ENCODE data around the gene STYX.

The STYX gene

DNA sequence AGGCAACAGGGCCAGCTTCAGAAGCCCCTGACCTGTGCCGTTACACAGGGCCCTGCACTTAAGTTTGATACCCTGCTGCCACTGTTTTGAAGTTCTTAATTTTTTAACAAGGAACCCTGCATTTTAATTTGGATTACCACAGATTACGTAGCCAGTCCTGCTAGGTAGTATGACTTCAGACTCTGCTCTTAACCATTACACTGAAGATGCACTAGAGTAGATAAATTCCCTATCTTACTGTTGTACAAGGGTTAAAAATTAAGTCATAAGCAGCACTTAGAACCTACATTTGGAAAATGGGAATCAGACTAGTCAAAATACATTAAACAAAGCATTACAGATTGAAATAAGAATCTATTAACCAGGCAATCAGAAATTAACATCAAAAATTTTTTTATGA is 59.2 kb downstream of the STYX start:
- no peak overlapping the region for H3K27ac Mint-ChIP-seq
- peaks cover 38% of the 10 kb centered on the region for H3K4me1 Mint-ChIP-seq
- peaks cover 9% of the 10 kb centered on the region for H3K36me3 Mint-ChIP-seq (ENCODE audit: low read depth)

DNA sequence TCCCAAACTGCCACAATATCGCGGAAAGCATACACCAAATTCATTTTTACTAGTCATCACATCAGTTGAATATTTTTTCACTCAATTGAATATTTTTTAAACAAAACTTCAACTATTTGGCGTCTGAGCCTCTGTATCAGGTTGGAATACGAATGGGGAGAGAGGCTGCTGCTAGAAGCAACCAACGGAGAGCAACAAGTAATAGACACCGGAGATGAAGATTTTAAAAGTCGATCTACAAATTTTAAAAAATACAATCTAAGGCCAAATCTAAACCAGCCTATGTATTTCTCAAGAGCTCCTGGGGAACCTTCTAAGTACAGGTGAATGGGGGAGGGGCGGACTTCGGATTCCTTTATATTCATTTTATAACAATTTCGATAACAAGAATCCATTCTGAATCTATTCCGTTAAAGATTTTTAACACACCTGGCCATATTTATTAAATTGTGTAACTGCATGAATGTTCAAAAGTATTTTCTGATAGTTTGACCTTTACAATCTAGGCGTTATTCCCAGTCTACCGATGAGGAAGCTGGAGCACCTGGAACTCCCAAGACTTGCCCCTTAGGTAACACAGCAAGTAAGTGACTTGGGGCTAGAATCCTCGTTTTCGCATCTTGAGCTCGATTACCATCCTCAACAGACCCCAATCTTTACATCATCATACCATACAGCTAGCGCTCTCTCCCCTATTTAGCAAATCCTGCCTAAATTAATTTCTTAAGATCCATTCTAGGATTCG is 60.2 kb downstream of the STYX start:
- no peak for DNase-seq
- peaks cover 2% of the 10 kb centered on the region for H3K9me3 Mint-ChIP-seq
- peak overlapping the region; percentile 79 for H3K27ac Mint-ChIP-seq
- peak overlapping the region; percentile 91 for H3K4me3 Mint-ChIP-seq
- TF ChIP-seq, protein P1, sequence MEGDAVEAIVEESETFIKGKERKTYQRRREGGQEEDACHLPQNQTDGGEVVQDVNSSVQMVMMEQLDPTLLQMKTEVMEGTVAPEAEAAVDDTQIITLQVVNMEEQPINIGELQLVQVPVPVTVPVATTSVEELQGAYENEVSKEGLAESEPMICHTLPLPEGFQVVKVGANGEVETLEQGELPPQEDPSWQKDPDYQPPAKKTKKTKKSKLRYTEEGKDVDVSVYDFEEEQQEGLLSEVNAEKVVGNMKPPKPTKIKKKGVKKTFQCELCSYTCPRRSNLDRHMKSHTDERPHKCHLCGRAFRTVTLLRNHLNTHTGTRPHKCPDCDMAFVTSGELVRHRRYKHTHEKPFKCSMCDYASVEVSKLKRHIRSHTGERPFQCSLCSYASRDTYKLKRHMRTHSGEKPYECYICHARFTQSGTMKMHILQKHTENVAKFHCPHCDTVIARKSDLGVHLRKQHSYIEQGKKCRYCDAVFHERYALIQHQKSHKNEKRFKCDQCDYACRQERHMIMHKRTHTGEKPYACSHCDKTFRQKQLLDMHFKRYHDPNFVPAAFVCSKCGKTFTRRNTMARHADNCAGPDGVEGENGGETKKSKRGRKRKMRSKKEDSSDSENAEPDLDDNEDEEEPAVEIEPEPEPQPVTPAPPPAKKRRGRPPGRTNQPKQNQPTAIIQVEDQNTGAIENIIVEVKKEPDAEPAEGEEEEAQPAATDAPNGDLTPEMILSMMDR (IDR thresholded peaks at IDR 0.05): no peak
- peaks cover 12% of the 10 kb centered on the region for H3K36me3 Mint-ChIP-seq (ENCODE audit: low read depth)
- H3K4me1 Mint-ChIP-seq: peaks cover 38% of the 10 kb centered on the region
- no peaks in the 10 kb centered on the region for H3K27me3 Mint-ChIP-seq (ENCODE audit: low read depth, poor library complexity)

More for the DNA sequence above, 59.2 kb downstream of the STYX start:
- TF ChIP-seq, protein P1 (IDR thresholded peaks at IDR 0.05): no peak
- Mint-ChIP-seq H3K4me3 (peak overlapping the region; percentile 91), H3K9me3 (no peaks in the 10 kb centered on the region), H3K27me3 (ENCODE audit: low read depth, poor library complexity) (no peaks in the 10 kb centered on the region)
- DNase-seq: no peak

DNA sequence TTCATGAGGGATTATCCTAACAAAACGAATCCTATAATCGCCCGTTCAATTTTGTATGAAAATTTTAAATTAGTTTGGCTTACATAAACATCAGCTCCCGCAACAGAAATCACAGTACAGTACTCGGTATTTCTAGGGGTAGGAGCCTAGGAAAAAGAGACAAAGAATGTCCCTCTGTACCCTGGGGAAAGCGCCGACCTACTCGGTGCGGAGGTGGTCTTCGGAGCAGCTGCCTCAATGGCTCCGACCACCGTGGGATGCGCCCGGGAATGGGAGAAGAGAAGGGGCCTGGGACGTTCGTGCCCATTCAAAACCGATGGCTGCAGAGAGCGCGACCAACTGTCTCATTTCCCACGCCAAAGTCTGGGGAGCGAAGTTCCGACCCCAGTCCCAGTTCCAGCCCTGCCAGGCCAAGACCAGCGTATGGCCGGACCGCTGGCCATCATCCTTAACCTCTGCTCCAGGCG is 60.8 kb downstream of the STYX start:
- peaks cover 14% of the 10 kb centered on the region for H3K36me3 Mint-ChIP-seq (ENCODE audit: low read depth)
- peaks cover 38% of the 10 kb centered on the region for H3K4me1 Mint-ChIP-seq
- TF ChIP-seq, protein P1 (IDR thresholded peaks at IDR 0.05): no peak
- H3K4me3 Mint-ChIP-seq: peak overlapping the region; percentile 91
- peaks cover 7% of the 10 kb centered on the region for H3K9me3 Mint-ChIP-seq
- no peaks in the 10 kb centered on the region for H3K27me3 Mint-ChIP-seq (ENCODE audit: low read depth, poor library complexity)
- DNase-seq: peak; percentile 62
- peak overlapping the region; percentile 79 for H3K27ac Mint-ChIP-seq

DNA sequence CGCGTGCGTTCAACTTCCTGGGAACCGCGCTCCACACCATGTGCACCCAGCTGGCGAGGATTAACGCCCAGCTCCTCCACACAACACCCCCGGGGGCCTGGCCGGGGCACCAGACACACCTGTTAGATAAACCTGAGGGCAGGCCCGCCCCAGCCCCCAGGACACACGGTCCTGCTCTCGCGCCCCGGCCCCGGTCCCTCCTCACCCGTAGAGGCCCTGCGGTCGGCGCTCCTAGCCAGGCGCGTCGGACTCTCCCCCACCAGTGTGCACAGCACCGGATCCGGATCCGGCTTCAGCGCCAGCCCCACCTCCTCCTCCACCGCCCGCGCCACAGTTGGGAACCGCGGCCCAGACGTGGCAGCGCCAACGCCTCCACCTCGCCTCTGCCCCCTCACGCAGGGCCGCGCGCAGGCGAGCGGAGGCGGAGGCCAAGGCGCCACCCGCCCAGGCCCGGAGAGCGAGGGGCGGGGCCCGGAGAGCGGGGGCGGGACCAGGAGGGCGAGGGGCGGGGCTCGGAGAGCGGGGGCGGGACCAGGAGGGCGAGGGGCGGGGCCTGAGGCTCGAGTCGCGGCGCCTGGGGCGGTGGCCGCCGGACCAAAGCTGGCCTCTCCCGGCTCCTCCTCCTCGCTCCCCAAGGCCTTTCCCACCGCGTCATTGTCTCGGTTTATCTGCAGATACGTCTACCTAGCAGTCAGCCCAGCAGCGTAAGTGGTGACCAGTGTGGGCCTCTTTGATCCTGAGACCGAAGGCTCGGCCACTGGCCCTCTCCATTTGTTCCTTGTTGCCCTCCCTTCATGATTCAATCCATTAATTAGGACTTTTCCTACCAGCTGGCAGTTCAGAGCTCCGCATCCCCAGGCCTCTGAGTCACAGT is 61.5 kb downstream of the STYX start, which contains the start of gene GNPNAT1:
Gene GNPNAT1 (minus strand): TSS at position 385 of the 874 bp plus-strand sequence. CDS start 6,957 bp downstream, outside the sequence.
- Mint-ChIP-seq H3K4me1 (peaks cover 38% of the 10 kb centered on the region), H3K36me3 (ENCODE audit: low read depth) (peaks cover 11% of the 10 kb centered on the region), H3K9me3 (peaks cover 13% of the 10 kb centered on the region), H3K4me3 (peak within 1 kb of the TSS; percentile 91), H3K27me3 (ENCODE audit: low read depth, poor library complexity) (no peaks in the 10 kb centered on the region), H3K27ac (peak within 1 kb of the TSS; percentile 91)
- DNase-seq: peak; percentile 85
- TF ChIP-seq, protein P1 (IDR thresholded peaks at IDR 0.05): no peak

DNA sequence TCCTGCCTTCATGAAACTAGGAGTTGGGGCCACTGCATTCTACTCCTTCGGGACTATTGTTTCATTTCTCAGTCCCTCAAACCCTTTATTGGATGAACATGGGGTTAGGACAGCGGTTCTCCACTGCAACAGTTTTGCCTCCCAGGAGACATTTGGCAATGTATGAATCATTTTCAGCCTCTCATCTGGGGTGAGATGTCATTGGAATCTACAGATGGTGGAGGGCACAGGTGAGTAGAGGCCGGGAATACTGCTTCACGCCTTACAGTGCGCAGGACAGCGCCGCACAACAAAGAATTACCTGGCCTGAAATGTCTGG is 62.1 kb downstream of the STYX start:
- Mint-ChIP-seq H3K9me3 (peaks cover 15% of the 10 kb centered on the region), H3K36me3 (ENCODE audit: low read depth) (peaks cover 7% of the 10 kb centered on the region), H3K4me3 (peak overlapping the region; percentile 86), H3K4me1 (peaks cover 38% of the 10 kb centered on the region), H3K27me3 (ENCODE audit: low read depth, poor library complexity) (no peaks in the 10 kb centered on the region), H3K27ac (peak overlapping the region; percentile 91)
- TF ChIP-seq, protein P1 (IDR thresholded peaks at IDR 0.05): no peak
- DNase-seq: no peak

Data from nephron progenitor cell (in vitro differentiated cells).